HepG2 (cell line): ENCODE data around the gene FEV. TPM values are rescaled to one million over a fixed set of nuclear protein-coding genes. Genes with fewer than 3 reads are reported as not detected.

Source experiments
- ATF7-NPFF ChIP-seq: sonication (generic); formaldehyde crosslinking; IDR thresholded peaks from 2 replicates; pipeline ENCODE4 v1.8.1; 2023; ENCODE audit warnings: mild to moderate bottlenecking, low read depth, missing genetic modification reagents, moderate library complexity
- DNMT1 ChIP-seq: sonication (generic); formaldehyde crosslinking; IDR thresholded peaks from 2 replicates; pipeline ENCODE4 v1.5.1; 2020; ENCODE audit warnings: mild to moderate bottlenecking, missing genetic modification reagents
- MYNN ChIP-seq: sonication (generic); formaldehyde crosslinking; IDR thresholded peaks from 2 replicates; pipeline ENCODE4 v1.4.0; 2020; ENCODE audit warnings: mild to moderate bottlenecking, low read depth, missing genetic modification reagents
- PAWR ChIP-seq: sonication (generic); formaldehyde crosslinking; IDR thresholded peaks from 2 replicates; pipeline ENCODE4 v1.4.0; 2020; ENCODE audit warnings: missing genetic modification reagents, mild to moderate bottlenecking, borderline replicate concordance
- PLRG1 ChIP-seq: fragments of 450-650 bp; conservative IDR thresholded peaks from 2 replicates; pipeline ENCODE4 v1.6.1; 2016
- POLR2G ChIP-seq: fragments of 200-400 bp; formaldehyde crosslinking; IDR thresholded peaks from 2 replicates; pipeline ENCODE4 v1.6.1; 2018; ENCODE audit warnings: mild to moderate bottlenecking, low read depth, low read length, moderate library complexity
- SOX5 ChIP-seq: IDR thresholded peaks from 2 replicates; pipeline ENCODE4 v1.6.1; 2016; ENCODE audit warnings: borderline replicate concordance
- TBX3 ChIP-seq: fragments of 450-650 bp; IDR thresholded peaks from 2 replicates; pipeline ENCODE4 v1.6.1; 2017; ENCODE audit warnings: antibody characterized with exemption, mild to moderate bottlenecking, inconsistent platforms, borderline replicate concordance
- ZFP37 ChIP-seq: sonication (generic); formaldehyde crosslinking; IDR thresholded peaks from 2 replicates; pipeline ENCODE4 v1.4.0; 2020; ENCODE audit warnings: missing genetic modification reagents, borderline replicate concordance
- ZFP90 ChIP-seq: sonication (generic); formaldehyde crosslinking; IDR thresholded peaks from 2 replicates; pipeline ENCODE4 v1.8.0; 2022; ENCODE audit warnings: missing genetic modification reagents, mild to moderate bottlenecking, inconsistent platforms, borderline replicate concordance
- ZMYM3 ChIP-seq: sonication (generic); formaldehyde crosslinking; IDR thresholded peaks from 2 replicates; pipeline ENCODE4 v1.5.1; 2020; ENCODE audit warnings: mild to moderate bottlenecking, missing genetic modification reagents
- ZNF234 ChIP-seq: sonication (generic); formaldehyde crosslinking; conservative IDR thresholded peaks from 2 replicates; pipeline ENCODE4 v1.5.1; 2020; ENCODE audit warnings: mild to moderate bottlenecking, missing genetic modification reagents
- ZNF550 ChIP-seq: sonication (generic); formaldehyde crosslinking; IDR thresholded peaks from 2 replicates; pipeline ENCODE4 v1.4.0; 2020; ENCODE audit warnings: mild to moderate bottlenecking, missing genetic modification reagents, borderline replicate concordance
- ZNF607 ChIP-seq: sonication (generic); formaldehyde crosslinking; IDR thresholded peaks from 2 replicates; pipeline ENCODE4 v1.5.1; 2020; ENCODE audit warnings: missing genetic modification reagents, mild to moderate bottlenecking, borderline replicate concordance
- ZNF737 ChIP-seq: sonication (generic); formaldehyde crosslinking; IDR thresholded peaks from 2 replicates; pipeline ENCODE4 v1.5.0; 2020; ENCODE audit warnings: missing genetic modification reagents, mild to moderate bottlenecking, borderline replicate concordance
- ZNF75D ChIP-seq: sonication (generic); formaldehyde crosslinking; IDR thresholded peaks from 2 replicates; pipeline ENCODE4 v1.8.1; 2023; ENCODE audit warnings: missing genetic modification reagents, mild to moderate bottlenecking, borderline replicate concordance
- polyA plus RNA-seq, 8 experiments: library from polyadenylated mRNA; depleted of rRNA in 3 of 8; stranded (reverse) in 7 of 8; unstranded in 1 of 8; fragments of >200 nt; fragmentation: Illumina TruSeq in 4 of 8; extraction: Trizol in 4 of 8; gene quantifications; 2 replicates each; pipeline versions ENCODE4 v1.2.1 to v1.2.3, GENCODE V29; 2011 to 2016; ENCODE audit warnings: low read depth in 4 of 8, missing spikeins in 1 of 8, mixed read lengths in 1 of 8; ENCODE audit not compliant: insufficient read depth in 1 of 8
- total RNA-seq, 5 experiments: library from RNA; depleted of rRNA; stranded (reverse); fragments of >200 nt; fragmentation: Illumina TruSeq; extraction: Trizol; gene quantifications; 2 replicates each; pipeline ENCODE4 v1.2.3, GENCODE V29; 2016; ENCODE audit warnings: low read depth in 1 of 5
- TF ChIP-seq, protein P1 (sequence below): sonication (generic); formaldehyde crosslinking; IDR thresholded peaks from 2 replicates; pipeline ENCODE4 v1.4.0; 2020; ENCODE audit warnings: missing genetic modification reagents, borderline replicate concordance
- TF ChIP-seq, protein P2 (sequence below): sonication (generic); formaldehyde crosslinking; IDR thresholded peaks from 2 replicates; pipeline ENCODE4 v1.4.0; 2020; ENCODE audit warnings: missing genetic modification reagents
- TF ChIP-seq, protein P3 (sequence below): sonication (generic); formaldehyde crosslinking; IDR thresholded peaks from 2 replicates; pipeline ENCODE4 v1.9.0; 2021; ENCODE audit warnings: missing genetic modification reagents, borderline replicate concordance
- TF ChIP-seq, protein P4 (sequence below): sonication (generic); formaldehyde crosslinking; conservative IDR thresholded peaks from 2 replicates; pipeline ENCODE4 v1.4.0; 2020; ENCODE audit warnings: missing genetic modification reagents

FEV gene
- total and polyA plus RNA-seq, 2 of the 13 experiments (the other 11 are each of a cell fraction or from before 2014, with no cell fraction given) = not detected

DNA sequence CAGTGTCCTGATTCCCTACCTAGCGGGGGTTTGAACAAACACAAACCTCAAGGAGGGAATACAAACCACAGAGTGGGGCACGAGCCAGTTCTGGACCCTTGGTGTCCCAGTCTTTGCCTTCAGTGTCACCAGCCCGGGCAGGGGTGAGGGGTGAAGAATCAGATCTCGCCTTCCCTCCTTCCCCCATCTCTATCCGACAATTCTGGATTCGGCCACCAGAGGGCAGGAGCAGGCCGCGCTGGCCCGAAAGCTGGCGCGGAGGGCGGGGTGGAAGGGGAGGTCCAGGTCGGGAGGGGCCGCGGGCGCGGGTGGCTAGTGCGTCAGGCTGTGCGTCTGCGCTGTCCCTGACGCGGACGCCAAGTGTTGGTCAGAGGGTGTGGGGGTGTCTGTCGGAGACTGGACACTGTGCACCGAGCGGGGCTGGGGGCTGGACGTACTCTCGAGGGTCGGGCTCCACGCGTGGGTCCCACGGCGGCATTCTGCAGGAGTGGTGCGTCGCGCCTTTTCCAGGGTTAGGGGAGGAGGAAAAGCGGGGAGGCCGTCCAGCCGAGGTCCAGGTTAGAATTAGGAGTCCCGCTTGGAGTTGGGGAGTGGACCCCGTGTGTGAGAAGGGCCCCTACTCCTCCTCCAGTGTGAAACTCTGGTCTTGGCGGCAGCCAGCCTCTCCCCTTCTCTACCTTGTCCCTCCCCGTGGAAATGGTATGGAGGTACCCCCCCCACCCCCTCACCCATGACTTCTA is 11.2 kb upstream of the FEV start (continued):
- TF ChIP-seq, protein P1, sequence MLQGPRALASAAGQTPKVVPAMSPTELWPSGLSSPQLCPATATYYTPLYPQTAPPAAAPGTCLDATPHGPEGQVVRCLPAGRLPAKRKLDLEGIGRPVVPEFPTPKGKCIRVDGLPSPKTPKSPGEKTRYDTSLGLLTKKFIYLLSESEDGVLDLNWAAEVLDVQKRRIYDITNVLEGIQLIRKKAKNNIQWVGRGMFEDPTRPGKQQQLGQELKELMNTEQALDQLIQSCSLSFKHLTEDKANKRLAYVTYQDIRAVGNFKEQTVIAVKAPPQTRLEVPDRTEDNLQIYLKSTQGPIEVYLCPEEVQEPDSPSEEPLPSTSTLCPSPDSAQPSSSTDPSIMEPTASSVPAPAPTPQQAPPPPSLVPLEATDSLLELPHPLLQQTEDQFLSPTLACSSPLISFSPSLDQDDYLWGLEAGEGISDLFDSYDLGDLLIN (CRISPR knock-in tag) = no peak
- TF ChIP-seq ZNF75D (CRISPR knock-in tag) = no peak
- TF ChIP-seq, protein P2, sequence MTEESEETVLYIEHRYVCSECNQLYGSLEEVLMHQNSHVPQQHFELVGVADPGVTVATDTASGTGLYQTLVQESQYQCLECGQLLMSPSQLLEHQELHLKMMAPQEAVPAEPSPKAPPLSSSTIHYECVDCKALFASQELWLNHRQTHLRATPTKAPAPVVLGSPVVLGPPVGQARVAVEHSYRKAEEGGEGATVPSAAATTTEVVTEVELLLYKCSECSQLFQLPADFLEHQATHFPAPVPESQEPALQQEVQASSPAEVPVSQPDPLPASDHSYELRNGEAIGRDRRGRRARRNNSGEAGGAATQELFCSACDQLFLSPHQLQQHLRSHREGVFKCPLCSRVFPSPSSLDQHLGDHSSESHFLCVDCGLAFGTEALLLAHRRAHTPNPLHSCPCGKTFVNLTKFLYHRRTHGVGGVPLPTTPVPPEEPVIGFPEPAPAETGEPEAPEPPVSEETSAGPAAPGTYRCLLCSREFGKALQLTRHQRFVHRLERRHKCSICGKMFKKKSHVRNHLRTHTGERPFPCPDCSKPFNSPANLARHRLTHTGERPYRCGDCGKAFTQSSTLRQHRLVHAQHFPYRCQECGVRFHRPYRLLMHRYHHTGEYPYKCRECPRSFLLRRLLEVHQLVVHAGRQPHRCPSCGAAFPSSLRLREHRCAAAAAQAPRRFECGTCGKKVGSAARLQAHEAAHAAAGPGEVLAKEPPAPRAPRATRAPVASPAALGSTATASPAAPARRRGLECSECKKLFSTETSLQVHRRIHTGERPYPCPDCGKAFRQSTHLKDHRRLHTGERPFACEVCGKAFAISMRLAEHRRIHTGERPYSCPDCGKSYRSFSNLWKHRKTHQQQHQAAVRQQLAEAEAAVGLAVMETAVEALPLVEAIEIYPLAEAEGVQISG (CRISPR knock-in tag) = peak; percentile 19; the same call in 1 of the 2 replicates
- no peak for TF ChIP-seq MYNN (CRISPR knock-in tag)
- TF ChIP-seq ZNF550 (CRISPR knock-in tag) = no peak
- TF ChIP-seq, protein P3, sequence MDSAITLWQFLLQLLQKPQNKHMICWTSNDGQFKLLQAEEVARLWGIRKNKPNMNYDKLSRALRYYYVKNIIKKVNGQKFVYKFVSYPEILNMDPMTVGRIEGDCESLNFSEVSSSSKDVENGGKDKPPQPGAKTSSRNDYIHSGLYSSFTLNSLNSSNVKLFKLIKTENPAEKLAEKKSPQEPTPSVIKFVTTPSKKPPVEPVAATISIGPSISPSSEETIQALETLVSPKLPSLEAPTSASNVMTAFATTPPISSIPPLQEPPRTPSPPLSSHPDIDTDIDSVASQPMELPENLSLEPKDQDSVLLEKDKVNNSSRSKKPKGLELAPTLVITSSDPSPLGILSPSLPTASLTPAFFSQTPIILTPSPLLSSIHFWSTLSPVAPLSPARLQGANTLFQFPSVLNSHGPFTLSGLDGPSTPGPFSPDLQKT (CRISPR knock-in tag) = no peak
- TF ChIP-seq ZNF607 (CRISPR knock-in tag) = no peak
- no peak for TF ChIP-seq ZNF737
- TF ChIP-seq DNMT1 = no peak
- no peak; the same call in 1 of the 2 replicates for TF ChIP-seq ATF7-NPFF (CRISPR knock-in tag)
- 0 out of 2 replicates have a peak, but pooled peaks have one; percentile 34 for TF ChIP-seq ZMYM3 (CRISPR knock-in tag)
- TF ChIP-seq ZFP90 = no peak
- TF ChIP-seq POLR2G = no peak
- TF ChIP-seq SOX5 (CRISPR knock-in tag) = peak; percentile 38; the same call in 1 of the 2 replicates
- TF ChIP-seq PAWR = no peak
- TF ChIP-seq ZNF234 (CRISPR knock-in tag) = no peak
- TF ChIP-seq PLRG1 = no peak
- no peak for TF ChIP-seq ZFP37 (CRISPR knock-in tag)
- no peak for TF ChIP-seq TBX3
- TF ChIP-seq, protein P4, sequence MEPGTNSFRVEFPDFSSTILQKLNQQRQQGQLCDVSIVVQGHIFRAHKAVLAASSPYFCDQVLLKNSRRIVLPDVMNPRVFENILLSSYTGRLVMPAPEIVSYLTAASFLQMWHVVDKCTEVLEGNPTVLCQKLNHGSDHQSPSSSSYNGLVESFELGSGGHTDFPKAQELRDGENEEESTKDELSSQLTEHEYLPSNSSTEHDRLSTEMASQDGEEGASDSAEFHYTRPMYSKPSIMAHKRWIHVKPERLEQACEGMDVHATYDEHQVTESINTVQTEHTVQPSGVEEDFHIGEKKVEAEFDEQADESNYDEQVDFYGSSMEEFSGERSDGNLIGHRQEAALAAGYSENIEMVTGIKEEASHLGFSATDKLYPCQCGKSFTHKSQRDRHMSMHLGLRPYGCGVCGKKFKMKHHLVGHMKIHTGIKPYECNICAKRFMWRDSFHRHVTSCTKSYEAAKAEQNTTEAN = no peak
